ENCODE measurements around the gene DDX10.

DNA sequence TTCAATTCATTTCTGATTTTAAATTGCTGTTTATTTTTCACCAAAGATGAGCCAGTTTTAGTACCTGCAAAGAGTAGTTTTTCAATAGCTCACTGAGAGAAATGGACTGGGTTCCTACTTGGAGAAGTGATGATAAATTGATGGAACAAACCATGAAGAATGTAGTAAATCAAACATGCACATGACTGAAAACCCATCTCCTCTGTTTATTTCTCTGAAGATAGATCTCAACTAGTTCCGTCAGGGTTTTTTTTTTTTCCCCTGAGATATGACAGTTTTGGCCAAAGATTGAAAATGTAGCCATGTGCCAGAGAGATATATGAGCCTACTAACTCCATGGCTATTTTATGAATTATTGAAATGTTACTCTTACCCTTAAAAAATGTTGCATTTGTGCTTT, 239.6 kb downstream of the DDX10 start:
- TF ChIP-seq, protein P1, sequence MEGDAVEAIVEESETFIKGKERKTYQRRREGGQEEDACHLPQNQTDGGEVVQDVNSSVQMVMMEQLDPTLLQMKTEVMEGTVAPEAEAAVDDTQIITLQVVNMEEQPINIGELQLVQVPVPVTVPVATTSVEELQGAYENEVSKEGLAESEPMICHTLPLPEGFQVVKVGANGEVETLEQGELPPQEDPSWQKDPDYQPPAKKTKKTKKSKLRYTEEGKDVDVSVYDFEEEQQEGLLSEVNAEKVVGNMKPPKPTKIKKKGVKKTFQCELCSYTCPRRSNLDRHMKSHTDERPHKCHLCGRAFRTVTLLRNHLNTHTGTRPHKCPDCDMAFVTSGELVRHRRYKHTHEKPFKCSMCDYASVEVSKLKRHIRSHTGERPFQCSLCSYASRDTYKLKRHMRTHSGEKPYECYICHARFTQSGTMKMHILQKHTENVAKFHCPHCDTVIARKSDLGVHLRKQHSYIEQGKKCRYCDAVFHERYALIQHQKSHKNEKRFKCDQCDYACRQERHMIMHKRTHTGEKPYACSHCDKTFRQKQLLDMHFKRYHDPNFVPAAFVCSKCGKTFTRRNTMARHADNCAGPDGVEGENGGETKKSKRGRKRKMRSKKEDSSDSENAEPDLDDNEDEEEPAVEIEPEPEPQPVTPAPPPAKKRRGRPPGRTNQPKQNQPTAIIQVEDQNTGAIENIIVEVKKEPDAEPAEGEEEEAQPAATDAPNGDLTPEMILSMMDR (IDR thresholded peaks at IDR 0.05) = no peak
- TF ChIP-seq POLR2A (IDR thresholded peaks at IDR 0.05) = no peak

Data from uterus (tissue), 2 donors.